K562 (cell line): ENCODE data around the gene EN1. TPM values are rescaled to one million over a fixed set of nuclear protein-coding genes. Genes with fewer than 3 reads are reported as not detected.

Experiments used
- ATAC-seq: fragments of 200-7000 bp; cut with Tn5 transposase; 3 replicates; pipeline ENCODE4 v1.9.1; 2020; ENCODE audit warnings: moderate library complexity
- BruUV-seq: library from RNA; stranded (reverse); fragments of 400-500 nt; replicated peaks from 2 replicates; lab custom pipeline; 2021; lab: Mats Ljungman, UMichigan
- CTCF ChIA-PET: fragments of 300-600 bp; formaldehyde crosslinking; extraction: SDS; loops from one replicate; lab custom pipeline; 2021; ENCODE audit warnings: low intra/inter-chr PET ratio; lab: Yijun Ruan, JAX
- POLR2A ChIA-PET: fragments of 300-600, 350-650 bp; sonication (Branson Sonifier 250); formaldehyde crosslinking; extraction: SDS; loops from one replicate; lab custom pipeline; 2021; ENCODE audit warnings: antibody characterized with exemption, inconsistent platforms; lab: Yijun Ruan, JAX
- DNase-seq, 4 experiments: peaks; one replicate each; pipeline versions ENCODE4 v3.0.0 to v3.0.0-alpha.2; 2011 to 2018; ENCODE audit warnings: low spot score in 3 of 4, mixed read lengths in 3 of 4; ENCODE audit errors: extremely low read depth in 1 of 4
- FAIRE-seq: peaks from 2 replicates; lab custom pipeline; 2011; peaks lifted over from hg19 to GRCh38; lab: Jason Lieb, UNC
- H2AFZ ChIP-seq: 2 replicates; pipeline ENCODE4 v1.6.0; 2011; ENCODE audit warnings: low read depth, low read length, control low read depth, inconsistent platforms
- H3K27ac ChIP-seq: fragments of 200-600 bp; 3 replicates; pipeline ENCODE4 v1.8.0; 2011; ENCODE audit warnings: low read depth, mild to moderate bottlenecking, control low read depth, inconsistent platforms, low read length, moderate library complexity, mixed read lengths; ENCODE audit errors: extremely low read depth
- H3K27me3 ChIP-seq, 2 experiments: fragments of 300-600 bp in 1 of 2; 2 replicates in 1 of 2; 3 replicates in 1 of 2; pipeline versions ENCODE4 v1.6.0 to v1.8.0; 2011; ENCODE audit warnings: inconsistent platforms in 2 of 2, low read length in 2 of 2, mild to moderate bottlenecking in 1 of 2, mixed read lengths in 1 of 2, moderate library complexity in 1 of 2; ENCODE audit not compliant: control insufficient read depth in 2 of 2, insufficient read depth in 2 of 2
- H3K36me3 ChIP-seq: fragments of 300-600 bp; 3 replicates; pipeline ENCODE4 v1.8.0; 2011; ENCODE audit warnings: mild to moderate bottlenecking, low read length, inconsistent platforms; ENCODE audit not compliant: control insufficient read depth, insufficient read depth
- H3K4me1 ChIP-seq, 2 experiments: fragments of 200-600 bp in 1 of 2; replicated peaks in 1 of 2; 2 replicates in 1 of 2; 3 replicates in 1 of 2; pipeline versions ENCODE4 v1.5.1 to v1.8.0; 2011; ENCODE audit warnings: inconsistent platforms in 2 of 2, low read length in 2 of 2, mild to moderate bottlenecking in 1 of 2, mixed read lengths in 1 of 2, moderate library complexity in 1 of 2; ENCODE audit not compliant: control insufficient read depth in 2 of 2, insufficient read depth in 2 of 2
- H3K4me2 ChIP-seq: 2 replicates; pipeline ENCODE4 v1.6.1; 2011; ENCODE audit warnings: low read length, control low read depth, inconsistent platforms, mixed read lengths; ENCODE audit not compliant: insufficient read depth
- H3K4me3 ChIP-seq: fragments of 200-600 bp; sonication (generic), shearing (Covaris generic); 2 replicates; pipeline ENCODE4 v1.5.1; 2016; ENCODE audit warnings: control low read depth, inconsistent platforms
- H3K79me2 ChIP-seq: fragments of 200-600 bp; 3 replicates; pipeline ENCODE4 v1.8.0; 2011; ENCODE audit warnings: low read length, inconsistent platforms; ENCODE audit not compliant: control insufficient read depth, insufficient read depth
- H3K9ac ChIP-seq, 2 experiments: 2 replicates each; pipeline versions ENCODE4 v1.6.0 to v1.6.1; 2011; ENCODE audit warnings: low read depth in 2 of 2, low read length in 2 of 2, control low read depth in 1 of 2, inconsistent platforms in 1 of 2, mild to moderate bottlenecking in 1 of 2, mixed read lengths in 1 of 2; ENCODE audit not compliant: insufficient read depth in 1 of 2
- H3K9me1 ChIP-seq: one replicate; pipeline ENCODE4 v1.6.0; 2011; ENCODE audit warnings: inconsistent platforms, mild to moderate bottlenecking, low read length, moderate library complexity; ENCODE audit not compliant: control insufficient read depth, insufficient read depth
- H3K9me3 ChIP-seq: replicated peaks from 2 replicates; pipeline ENCODE4 v1.5.1; 2011; ENCODE audit warnings: low read depth, low read length, inconsistent platforms; ENCODE audit not compliant: control insufficient read depth, insufficient read depth
- H4K20me1 ChIP-seq: replicated peaks from 2 replicates; pipeline ENCODE4 v1.6.1; 2011; ENCODE audit warnings: low read length, inconsistent platforms, mixed read lengths; ENCODE audit not compliant: control insufficient read depth, insufficient read depth
- GTF2A2 ChIP-seq: IDR thresholded peaks from 2 replicates; pipeline ENCODE4 v1.6.1; 2016; ENCODE audit warnings: mild to moderate bottlenecking, missing genetic modification characterization, missing compliant biosample characterization
- PTBP1 ChIP-seq: fragments of 200-400 bp; formaldehyde crosslinking; IDR thresholded peaks from 2 replicates; pipeline ENCODE4 v1.6.1; 2017; ENCODE audit warnings: low read depth, low read length
- TFAM ChIP-seq: fragments of 250-450 bp; sonication (Bioruptor Pico); conservative IDR thresholded peaks from 2 replicates; pipeline ENCODE4 v1.5.0; 2021; ENCODE audit warnings: mild to moderate bottlenecking, moderate library complexity
- TFE3 ChIP-seq: fragments of 450-650 bp; formaldehyde crosslinking; IDR thresholded peaks from 2 replicates; pipeline ENCODE4 v1.4.0; 2020; ENCODE audit warnings: mild to moderate bottlenecking, mixed read lengths
- ZNF140 ChIP-seq: fragments of 250-450 bp; sonication (Bioruptor Pico); IDR thresholded peaks from 2 replicates; pipeline ENCODE4 v1.8.0; 2021; ENCODE audit warnings: moderate library complexity, mild to moderate bottlenecking, inconsistent platforms
- ZNF24 ChIP-seq: fragments of 450-650 bp; IDR thresholded peaks from 2 replicates; pipeline ENCODE4 v1.6.1; 2016
- ZNF668 ChIP-seq: fragments of 250-450 bp; sonication (Bioruptor Pico); IDR thresholded peaks from 2 replicates; pipeline ENCODE4 v1.8.0; 2022; ENCODE audit warnings: mild to moderate bottlenecking, inconsistent platforms
- WGBS: fragments of 100-300 bp; shearing (Covaris generic); methylation state at CpG from one replicate; pipeline ENCODE4 v1.1.6; 2016; ENCODE audit warnings: low coverage, mixed read lengths; ENCODE audit not compliant: insufficient coverage; ENCODE audit errors: missing lambda C conversion rate; 5-methylcytosine and 5-hydroxymethylcytosine counted together
- in situ Hi-C: fragments of 300-500 bp; cut with MboI; formaldehyde crosslinking; loops from 4 replicates; pipeline ENCODE4 v1.15.0; 2018; ENCODE audit warnings: inconsistent platforms, mixed read lengths
- intact Hi-C: fragments of 100-400 bp; cut with micrococcal nuclease; formaldehyde crosslinking; loops from 2 replicates; pipeline ENCODE4 v1.14.2; 2022
- polyA plus RNA-seq, 8 experiments: library from polyadenylated mRNA; depleted of rRNA in 4 of 8; stranded (reverse) in 5 of 8; unstranded in 3 of 8; fragments of >200 nt; fragmentation: Nextera tagmentation in 2 of 8; fragmentation: Illumina TruSeq in 1 of 8; extraction: Ambion mirVana in 2 of 8; extraction: Trizol in 1 of 8; gene quantifications; 2 replicates each; pipeline versions ENCODE4 v1.2.1 to v1.2.3, GENCODE V29; 2011 to 2014; ENCODE audit warnings: inconsistent platforms in 1 of 8, missing spikeins in 1 of 8
- total RNA-seq, 7 experiments: library from RNA; depleted of rRNA in 6 of 7; stranded (reverse); fragments of >200 nt in 6 of 7; fragmentation: Illumina TruSeq in 2 of 7; extraction: Trizol in 2 of 7; gene quantifications; 2 replicates each; pipeline versions ENCODE4 v1.2.1 to v1.2.3, GENCODE V29; 2011 to 2021; ENCODE audit warnings: low replicate concordance in 1 of 7

Gene EN1
- total and polyA plus RNA-seq, 9 of the 15 experiments (the other 6 are each of a cell fraction or from before 2014, with no cell fraction given) = 0.06 to 2.0 (median 0.51) TPM

- no peak for TF ChIP-seq GTF2A2 (tag)
Observed at GRCh38 chr2:118853129-118853640, 5.7 kb upstream of the EN1 start (continued).

GRCh38 chr2:118852605-118853128 is 5.2 kb upstream of the EN1 start:
- BruUV-seq = no TSS peak
- peaks cover 0 to 4% of the 10 kb centered on the region in 2 experiments; a peak in 2 of 5 replicates for H3K27me3 ChIP-seq

More at GRCh38 chr2:118852605-118853128, 5.2 kb upstream of the EN1 start:
- Histone ChIP-seq H3K79me2 (no peaks in the 10 kb centered on the region), H3K27ac (no peak overlapping the region), H4K20me1 (no peaks in the 10 kb centered on the region), H3K9me3 (no peaks in the 10 kb centered on the region), H3K4me1 (peaks cover 0 to 24% of the 10 kb centered on the region in 2 experiments; a peak in 2 of 5 replicates), H3K4me2 (no peak overlapping the region), H3K9me1 (no peaks in the 10 kb centered on the region), H2AFZ (no peak overlapping the region), H3K9ac (no peak overlapping the region), H3K4me3 (no peak overlapping the region), H3K36me3 (no peaks in the 10 kb centered on the region)
- in situ Hi-C loops (no loop called here), intact Hi-C loops (no loop called here)
- TF ChIP-seq ZNF668 = no peak
- TF ChIP-seq ZNF140 (CRISPR knock-in tag) = no peak
- no peak for TF ChIP-seq PTBP1
- TF ChIP-seq TFE3 = no peak
- TF ChIP-seq ZNF24 = no peak
- TF ChIP-seq TFAM (CRISPR knock-in tag) = no peak
- DNase-seq (no peak), ATAC-seq (no peak), FAIRE-seq (no peak)
- WGBS = 55% methylated on average over 30 of the region's 31 CpGs
- ChIA-PET POLR2A (no interaction called here), CTCF (no interaction called here)
